ENCODE measurements around the gene TNK2. TPM values are rescaled to one million over a fixed set of nuclear protein-coding genes. Genes with fewer than 3 reads are reported as not detected.
A peak's percentile ranks its signal among the peaks of the same experiment; 100 is the strongest.

Gene TNK2
- total RNA-seq, 4 donors from 2014 or later, result 12.6 to 26.6 (median 15.6) TPM

DNA sequence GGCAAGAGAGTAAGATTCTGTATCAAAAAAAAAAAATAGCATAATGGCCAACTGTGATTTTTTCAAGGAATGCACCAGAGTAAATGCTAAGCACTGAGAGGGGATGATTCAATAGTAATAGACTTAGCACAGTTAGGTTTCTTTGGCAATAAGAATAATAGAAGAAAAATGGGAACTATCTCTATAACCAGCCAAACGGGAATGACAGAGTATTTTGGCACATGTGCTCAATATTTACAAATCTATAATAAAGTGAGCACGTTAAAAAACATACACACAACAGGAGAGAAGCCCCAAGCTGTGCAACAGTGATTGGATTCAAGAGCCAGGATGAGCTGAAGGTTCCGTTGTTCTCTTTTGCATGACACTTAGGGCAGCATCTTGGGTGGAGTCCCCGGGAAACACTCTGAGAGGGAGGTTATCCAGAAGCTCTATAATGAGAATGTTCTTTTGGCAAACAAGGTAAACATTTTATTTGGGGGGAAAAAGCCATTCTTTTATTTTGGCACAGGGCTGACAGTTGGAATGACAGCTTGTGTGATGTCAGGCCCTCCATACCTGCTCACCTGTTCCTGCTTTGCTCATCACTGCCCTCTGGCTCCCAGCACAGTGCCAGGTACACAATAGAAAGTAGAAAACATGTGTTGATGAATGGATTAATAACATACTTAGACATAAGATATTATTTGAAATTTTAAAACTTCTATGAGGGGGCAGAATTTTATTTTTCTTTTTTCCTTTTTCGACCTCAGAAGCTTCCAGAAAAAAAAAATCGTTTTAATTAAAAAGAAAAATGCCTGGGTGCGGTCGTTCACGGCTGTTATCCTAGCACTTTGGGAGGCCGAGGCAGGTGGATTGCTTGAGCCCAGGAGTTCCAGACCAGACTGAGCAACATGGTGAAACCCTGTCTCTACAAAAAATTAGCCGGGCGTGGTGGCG lies 52.6 kb downstream of the TNK2 start:
- DNase-seq (ENCODE audit: low spot score) (no peak), ATAC-seq (ENCODE audit: low FRiP score) (no peak)
- TF ChIP-seq, protein P1, sequence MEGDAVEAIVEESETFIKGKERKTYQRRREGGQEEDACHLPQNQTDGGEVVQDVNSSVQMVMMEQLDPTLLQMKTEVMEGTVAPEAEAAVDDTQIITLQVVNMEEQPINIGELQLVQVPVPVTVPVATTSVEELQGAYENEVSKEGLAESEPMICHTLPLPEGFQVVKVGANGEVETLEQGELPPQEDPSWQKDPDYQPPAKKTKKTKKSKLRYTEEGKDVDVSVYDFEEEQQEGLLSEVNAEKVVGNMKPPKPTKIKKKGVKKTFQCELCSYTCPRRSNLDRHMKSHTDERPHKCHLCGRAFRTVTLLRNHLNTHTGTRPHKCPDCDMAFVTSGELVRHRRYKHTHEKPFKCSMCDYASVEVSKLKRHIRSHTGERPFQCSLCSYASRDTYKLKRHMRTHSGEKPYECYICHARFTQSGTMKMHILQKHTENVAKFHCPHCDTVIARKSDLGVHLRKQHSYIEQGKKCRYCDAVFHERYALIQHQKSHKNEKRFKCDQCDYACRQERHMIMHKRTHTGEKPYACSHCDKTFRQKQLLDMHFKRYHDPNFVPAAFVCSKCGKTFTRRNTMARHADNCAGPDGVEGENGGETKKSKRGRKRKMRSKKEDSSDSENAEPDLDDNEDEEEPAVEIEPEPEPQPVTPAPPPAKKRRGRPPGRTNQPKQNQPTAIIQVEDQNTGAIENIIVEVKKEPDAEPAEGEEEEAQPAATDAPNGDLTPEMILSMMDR (IDR thresholded peaks at IDR 0.05), result no peak

DNA sequence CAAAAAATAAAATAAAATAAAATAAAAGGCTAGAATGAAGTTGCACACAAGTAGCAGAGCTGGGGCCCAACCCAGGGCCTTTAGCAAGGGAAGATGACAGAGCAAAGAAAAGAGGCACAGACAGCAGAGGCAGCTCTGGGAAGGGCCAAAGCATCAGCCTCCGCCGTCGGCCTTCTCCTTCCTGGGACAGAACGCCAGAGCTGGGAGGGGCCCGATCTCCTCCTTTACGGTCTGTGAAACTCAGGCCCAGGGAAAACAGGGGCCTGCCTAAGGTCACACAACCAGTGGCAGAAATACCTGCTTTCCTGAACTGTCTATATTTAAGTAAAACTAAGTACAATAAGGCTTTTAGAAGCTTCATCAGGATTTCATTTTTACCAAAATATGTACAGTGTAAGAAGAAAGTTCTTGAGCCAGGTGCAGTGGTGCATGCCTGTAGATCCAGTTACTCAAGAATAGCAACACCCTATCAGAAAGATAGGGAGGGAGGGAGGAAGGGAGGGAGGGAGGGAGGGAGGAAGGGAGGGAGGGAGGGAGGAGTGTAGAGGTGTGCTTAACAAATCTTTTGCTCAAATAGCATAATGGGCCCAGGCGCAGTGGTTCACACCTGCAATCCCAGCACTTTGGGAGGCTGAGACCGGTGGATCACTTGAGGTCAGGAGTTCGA lies 53.6 kb downstream of the TNK2 start:
- TF ChIP-seq, protein P1 (IDR thresholded peaks at IDR 0.05), result no peak
- ATAC-seq (ENCODE audit: low FRiP score) (no peak), DNase-seq (ENCODE audit: low spot score) (no peak)

DNA sequence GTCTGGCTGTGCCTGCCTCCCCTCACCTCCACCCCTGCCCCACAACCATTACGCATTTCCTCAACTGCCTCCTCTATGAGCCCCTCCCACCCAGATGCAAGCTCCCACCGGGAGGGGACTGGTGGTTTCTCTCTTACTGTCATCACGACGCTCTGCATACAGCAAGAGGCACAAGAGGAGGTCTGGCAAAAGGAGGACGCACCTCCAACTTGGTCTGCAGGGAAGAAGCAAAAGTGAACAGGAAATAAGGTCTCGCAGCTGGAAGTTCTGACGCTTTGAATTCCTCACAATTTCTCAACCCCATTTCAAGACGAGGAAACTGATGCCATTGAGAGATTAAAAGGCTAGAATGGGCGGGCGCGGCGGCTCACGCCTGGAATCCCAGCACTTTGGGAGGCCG lies 54.4 kb downstream of the TNK2 start:
- TF ChIP-seq, protein P1 (IDR thresholded peaks at IDR 0.05), result no peak
- ATAC-seq (ENCODE audit: low FRiP score) (no peak), DNase-seq (ENCODE audit: low spot score) (no peak)

DNA sequence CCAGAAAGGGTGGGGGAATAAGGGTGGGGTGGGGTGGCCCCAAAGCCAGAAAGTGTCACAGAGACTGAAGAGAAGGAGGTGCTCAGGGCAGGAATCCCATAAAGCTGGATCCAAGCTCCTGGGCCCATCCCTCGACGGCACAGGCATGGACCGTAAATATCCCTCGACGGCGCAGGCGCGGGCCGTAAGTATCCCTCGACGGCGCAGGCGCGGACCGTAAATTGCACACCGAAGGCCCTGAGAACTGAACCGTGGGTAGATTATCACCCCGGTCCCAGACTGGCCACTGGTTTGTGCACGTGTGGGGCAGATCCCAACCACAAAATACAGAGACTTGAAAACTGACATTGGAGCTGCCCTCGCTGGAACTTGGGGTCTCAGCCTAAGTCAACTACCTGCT lies 55.3 kb downstream of the TNK2 start:
- TF ChIP-seq, protein P1 (IDR thresholded peaks at IDR 0.05), result no peak
- ATAC-seq (ENCODE audit: low FRiP score), result no peak
- DNase-seq (ENCODE audit: low spot score), result no peak

DNA sequence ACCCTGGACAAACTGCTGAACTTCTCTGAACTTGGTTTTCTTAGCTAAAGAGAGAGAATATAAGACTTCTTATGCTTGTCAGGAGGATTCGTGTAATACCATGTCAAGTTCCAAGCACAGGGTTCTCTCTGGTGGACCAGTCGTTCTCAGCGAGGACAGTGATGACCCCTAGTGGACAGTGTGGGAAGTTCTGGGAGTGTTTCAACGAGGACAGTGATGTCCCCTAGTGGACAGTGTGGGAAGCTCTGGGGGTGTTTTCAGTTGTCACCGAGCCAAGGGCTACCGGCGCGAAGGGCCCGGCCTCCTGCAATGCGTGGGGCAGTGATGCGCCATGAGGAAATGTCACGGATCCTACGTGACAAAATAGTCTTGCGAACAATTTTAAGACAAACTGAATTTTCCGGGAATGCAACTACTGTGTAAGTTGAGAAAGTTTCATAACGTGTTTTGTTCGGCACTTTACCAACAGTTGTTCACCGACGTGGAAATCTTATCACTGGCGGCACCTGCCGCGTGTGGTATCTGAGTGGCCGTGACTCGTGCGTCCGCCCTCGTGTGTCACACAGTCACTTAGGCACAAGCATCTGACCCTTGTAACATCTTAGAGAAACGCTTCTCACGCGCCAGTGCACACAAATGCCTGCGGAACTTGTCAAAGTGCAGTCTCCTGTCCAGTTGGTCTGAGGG lies 57.4 kb downstream of the TNK2 start:
- peak; percentile 91 for DNase-seq (ENCODE audit: low spot score)
- ATAC-seq (ENCODE audit: low FRiP score), result peak; percentile 97
- TF ChIP-seq, protein P1 (IDR thresholded peaks at IDR 0.05), result peak in 2 of 3 donors; percentile 99 to 100

DNA sequence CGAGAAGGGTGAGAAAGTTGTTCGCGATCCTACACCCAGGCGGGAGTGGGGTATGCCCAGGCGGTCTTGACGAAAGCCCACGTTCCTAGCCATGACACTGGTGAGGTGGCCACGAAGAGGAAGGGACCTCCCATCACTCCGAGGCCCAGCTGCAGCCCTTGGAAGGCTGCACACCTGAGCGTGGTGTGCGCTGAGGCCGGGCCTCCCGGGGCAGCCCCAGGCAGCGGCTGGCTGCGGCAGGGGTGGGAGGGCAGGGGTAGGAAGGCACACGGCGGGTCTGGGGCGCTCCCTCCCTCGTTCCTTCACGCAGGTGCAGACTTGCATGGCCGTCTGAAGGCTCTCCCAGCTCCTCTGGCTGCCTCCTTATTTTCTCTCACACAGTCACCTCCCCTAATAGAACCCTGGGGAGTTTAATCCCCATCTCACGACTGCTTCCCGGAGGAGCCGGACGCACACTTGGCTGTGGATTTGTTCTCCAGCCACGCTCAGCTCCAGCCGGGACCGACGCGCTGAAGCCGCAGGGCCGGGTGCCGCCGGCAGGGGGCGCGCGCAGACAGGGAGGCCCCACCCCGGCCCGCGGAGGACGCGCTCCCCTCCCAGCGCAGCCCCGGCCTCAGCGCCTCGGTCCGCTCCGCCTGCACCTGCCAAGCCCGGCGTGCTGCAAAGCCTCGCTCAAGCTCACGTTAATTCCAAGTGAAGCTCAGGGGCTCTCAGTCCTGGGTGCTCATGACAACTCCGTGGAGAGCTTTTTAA lies 58.9 kb downstream of the TNK2 start:
- TF ChIP-seq, protein P1 (IDR thresholded peaks at IDR 0.05), result no peak
- no peak for DNase-seq (ENCODE audit: low spot score)
- ATAC-seq (ENCODE audit: low FRiP score), result no peak

All from omental fat pad (tissue), 4 donors.